Progenitor cell of endocrine pancreas (in vitro differentiated cells): ENCODE measurements around the gene SLC8A2. TPM values are rescaled to one million over a fixed set of nuclear protein-coding genes. Genes with fewer than 3 reads are reported as not detected.

Experiments
- DNase-seq: peaks from one replicate; pipeline ENCODE4 v3.0.0; 2021; ENCODE audit warnings: low spot score; ENCODE audit not compliant: unreplicated experiment
- H3K27ac Mint-ChIP-seq: 2 replicates; pipeline ENCODE4 v1.8.0; 2021; ENCODE audit warnings: mild to moderate bottlenecking, moderate library complexity, mixed read lengths
- H3K27me3 Mint-ChIP-seq: 2 replicates; pipeline ENCODE4 v1.8.0; 2021; ENCODE audit warnings: mixed read lengths
- H3K36me3 Mint-ChIP-seq: 2 replicates; pipeline ENCODE4 v1.8.0; 2022; ENCODE audit warnings: mixed read lengths; ENCODE audit not compliant: insufficient read depth
- H3K4me1 Mint-ChIP-seq: 2 replicates; pipeline ENCODE4 v1.8.0; 2021; ENCODE audit warnings: low read depth, mixed read lengths
- H3K4me3 Mint-ChIP-seq: 2 replicates; pipeline ENCODE4 v1.8.0; 2021; ENCODE audit warnings: low read depth, mild to moderate bottlenecking, moderate library complexity, mixed read lengths
- H3K9me3 Mint-ChIP-seq: 2 replicates; pipeline ENCODE4 v1.8.0; 2021; ENCODE audit warnings: low read depth, mixed read lengths
- total RNA-seq: library from RNA; stranded (reverse); gene quantifications from 2 replicates; pipeline ENCODE4 v1.2.1, GENCODE V29; 2021
- TF ChIP-seq, protein P1 (sequence below): fragments of 200-600 bp; sonication (generic); IDR thresholded peaks from one replicate; pipeline ENCODE4 v1.5.0; 2021; ENCODE audit warnings: antibody characterized with exemption, mild to moderate bottlenecking; ENCODE audit not compliant: unreplicated experiment

The SLC8A2 gene
- total RNA-seq, 1 donor from 2014 or later = 1.2 TPM

GRCh38 chr19:47435883-47436417, 35.7 kb downstream of the SLC8A2 start:
- Mint-ChIP-seq H3K9me3 (no peaks in the 10 kb centered on the region), H3K4me3 (no peak overlapping the region), H3K36me3 (no peaks in the 10 kb centered on the region), H3K27me3 (peaks cover 50% of the 10 kb centered on the region), H3K4me1 (no peaks in the 10 kb centered on the region), H3K27ac (no peak overlapping the region)
- no peak for DNase-seq
- TF ChIP-seq, protein P1, sequence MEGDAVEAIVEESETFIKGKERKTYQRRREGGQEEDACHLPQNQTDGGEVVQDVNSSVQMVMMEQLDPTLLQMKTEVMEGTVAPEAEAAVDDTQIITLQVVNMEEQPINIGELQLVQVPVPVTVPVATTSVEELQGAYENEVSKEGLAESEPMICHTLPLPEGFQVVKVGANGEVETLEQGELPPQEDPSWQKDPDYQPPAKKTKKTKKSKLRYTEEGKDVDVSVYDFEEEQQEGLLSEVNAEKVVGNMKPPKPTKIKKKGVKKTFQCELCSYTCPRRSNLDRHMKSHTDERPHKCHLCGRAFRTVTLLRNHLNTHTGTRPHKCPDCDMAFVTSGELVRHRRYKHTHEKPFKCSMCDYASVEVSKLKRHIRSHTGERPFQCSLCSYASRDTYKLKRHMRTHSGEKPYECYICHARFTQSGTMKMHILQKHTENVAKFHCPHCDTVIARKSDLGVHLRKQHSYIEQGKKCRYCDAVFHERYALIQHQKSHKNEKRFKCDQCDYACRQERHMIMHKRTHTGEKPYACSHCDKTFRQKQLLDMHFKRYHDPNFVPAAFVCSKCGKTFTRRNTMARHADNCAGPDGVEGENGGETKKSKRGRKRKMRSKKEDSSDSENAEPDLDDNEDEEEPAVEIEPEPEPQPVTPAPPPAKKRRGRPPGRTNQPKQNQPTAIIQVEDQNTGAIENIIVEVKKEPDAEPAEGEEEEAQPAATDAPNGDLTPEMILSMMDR = no peak

DNA sequence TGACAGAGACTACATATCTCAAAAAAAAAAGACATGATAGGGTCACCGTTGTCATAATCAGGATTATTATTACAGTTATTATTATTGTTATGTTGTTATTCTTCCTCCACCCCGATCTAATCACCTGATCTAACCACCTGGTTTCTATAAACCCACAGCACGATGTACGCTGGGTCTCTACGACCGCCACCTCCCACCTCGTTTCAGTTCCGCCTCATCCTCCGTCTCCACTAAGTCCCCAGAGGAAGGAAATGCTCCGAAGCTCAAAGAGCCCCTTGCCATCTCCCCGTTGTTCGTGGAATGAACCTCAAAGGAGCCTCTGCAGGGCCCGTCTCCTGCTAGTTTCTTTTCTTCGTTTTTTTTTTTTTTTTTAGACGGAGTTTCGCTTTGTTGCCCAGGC, 36.5 kb downstream of the SLC8A2 start:
- Mint-ChIP-seq H3K4me3 (no peak overlapping the region), H3K27ac (no peak overlapping the region), H3K27me3 (peaks cover 52% of the 10 kb centered on the region), H3K4me1 (no peaks in the 10 kb centered on the region), H3K36me3 (no peaks in the 10 kb centered on the region), H3K9me3 (no peaks in the 10 kb centered on the region)
- no peak for DNase-seq
- TF ChIP-seq, protein P1 = no peak

DNA sequence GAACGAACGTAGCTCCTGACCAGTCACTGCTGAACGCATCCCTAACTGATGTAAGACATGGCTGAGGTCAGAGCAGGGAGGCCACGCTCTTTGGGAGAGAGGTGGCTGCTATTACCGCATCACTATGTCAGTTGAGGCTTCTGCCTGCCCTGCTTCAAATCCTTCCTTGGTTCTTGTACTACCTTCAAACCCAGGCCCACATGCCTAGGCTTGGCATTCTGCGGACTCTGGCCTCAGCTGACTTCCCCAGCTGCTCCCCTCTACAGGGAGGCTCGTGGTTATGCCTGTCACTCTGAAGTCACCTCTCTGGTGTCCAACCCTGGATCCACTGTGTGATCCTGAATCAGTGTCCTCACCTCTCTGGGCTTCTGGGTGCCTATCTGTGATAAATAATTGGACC, 37.6 kb downstream of the SLC8A2 start:
- H3K27me3 Mint-ChIP-seq = peaks cover 55% of the 10 kb centered on the region
- H3K4me1 Mint-ChIP-seq = no peaks in the 10 kb centered on the region
- H3K9me3 Mint-ChIP-seq = no peaks in the 10 kb centered on the region
- no peaks in the 10 kb centered on the region for H3K36me3 Mint-ChIP-seq
- no peak for DNase-seq
- TF ChIP-seq, protein P1 = no peak
- no peak overlapping the region for H3K4me3 Mint-ChIP-seq
- H3K27ac Mint-ChIP-seq = no peak overlapping the region

DNA sequence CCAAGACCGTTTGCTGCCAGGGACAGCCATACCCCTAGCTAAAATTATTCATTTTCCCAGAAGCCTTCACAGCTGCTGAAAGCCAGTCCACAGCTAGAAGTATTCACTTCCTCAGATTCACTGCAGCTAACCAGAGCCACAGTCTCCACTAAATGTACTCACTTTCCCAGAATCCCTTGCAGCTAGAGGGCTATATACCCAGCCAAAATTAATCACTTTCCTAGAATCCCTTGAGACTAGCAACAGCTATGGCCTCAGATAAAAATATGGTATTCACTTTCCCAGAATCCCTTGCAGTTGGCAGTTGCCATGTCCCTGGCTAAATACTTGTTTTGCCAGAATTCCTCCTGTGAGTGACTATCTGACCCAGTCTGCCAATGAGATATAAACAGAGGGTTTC, 38.6 kb downstream of the SLC8A2 start:
- TF ChIP-seq, protein P1 = no peak
- H3K27ac Mint-ChIP-seq = no peak overlapping the region

DNA sequence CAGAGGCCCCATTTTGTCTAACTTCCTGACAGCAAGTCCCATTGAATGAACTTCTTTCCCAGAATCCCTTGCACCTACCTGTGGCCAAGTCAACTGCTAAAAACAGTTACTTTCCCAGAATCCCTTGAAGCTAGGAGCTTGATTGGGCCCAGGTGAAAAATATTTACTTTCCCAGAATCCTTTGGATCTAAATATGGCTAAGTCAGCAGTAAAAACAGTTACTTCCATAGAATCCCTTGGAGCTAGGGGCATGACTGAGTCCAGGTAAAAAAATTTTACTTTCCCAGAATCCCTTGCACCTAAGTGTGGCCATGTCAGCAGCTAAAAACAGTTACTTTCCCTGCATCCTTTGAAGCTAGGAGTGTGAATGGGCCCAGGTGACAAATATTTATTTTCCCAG, 39.2 kb downstream of the SLC8A2 start:
- DNase-seq = no peak
- no peaks in the 10 kb centered on the region for H3K9me3 Mint-ChIP-seq
- H3K27me3 Mint-ChIP-seq = peaks cover 51% of the 10 kb centered on the region

More for the DNA sequence above, 38.6 kb downstream of the SLC8A2 start:
- Mint-ChIP-seq H3K4me3 (no peak overlapping the region), H3K4me1 (no peaks in the 10 kb centered on the region), H3K27me3 (peaks cover 51% of the 10 kb centered on the region), H3K36me3 (no peaks in the 10 kb centered on the region), H3K9me3 (no peaks in the 10 kb centered on the region)
- DNase-seq = no peak

More for the DNA sequence above, 39.2 kb downstream of the SLC8A2 start:
- no peak overlapping the region for H3K27ac Mint-ChIP-seq
- TF ChIP-seq, protein P1 = no peak
- no peaks in the 10 kb centered on the region for H3K4me1 Mint-ChIP-seq
- H3K4me3 Mint-ChIP-seq = no peak overlapping the region
- H3K36me3 Mint-ChIP-seq = no peaks in the 10 kb centered on the region
